Effector CD8-positive, alpha-beta T cell (primary cell): ENCODE results near the gene MIEF1.

Source experiments
- DNase-seq: peaks from one replicate; lab custom pipeline; 2025; lab: John Stamatoyannopoulos, UW

MIEF1 gene

DNA sequence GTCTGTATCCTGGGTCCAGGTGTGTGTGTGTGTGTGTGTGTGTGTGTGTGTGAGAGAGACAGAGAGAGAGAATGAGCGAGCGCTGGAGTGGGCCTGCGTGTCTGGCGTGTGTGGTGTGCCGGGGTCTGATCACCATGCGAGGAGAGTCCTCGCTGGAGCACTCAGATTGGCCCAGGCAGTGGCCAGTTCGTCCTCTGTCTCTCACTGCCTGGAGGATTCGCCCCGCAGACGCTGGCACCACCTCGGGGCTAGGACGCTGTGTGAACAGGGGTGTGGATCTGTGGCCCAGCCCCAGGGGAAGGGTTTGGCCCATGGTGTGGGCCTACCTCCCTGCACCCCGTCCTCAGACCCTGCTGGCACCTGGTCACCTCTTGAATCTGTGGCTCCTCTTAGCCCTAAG, 56.9 kb downstream of the MIEF1 start:
- DNase-seq: no peak

DNA sequence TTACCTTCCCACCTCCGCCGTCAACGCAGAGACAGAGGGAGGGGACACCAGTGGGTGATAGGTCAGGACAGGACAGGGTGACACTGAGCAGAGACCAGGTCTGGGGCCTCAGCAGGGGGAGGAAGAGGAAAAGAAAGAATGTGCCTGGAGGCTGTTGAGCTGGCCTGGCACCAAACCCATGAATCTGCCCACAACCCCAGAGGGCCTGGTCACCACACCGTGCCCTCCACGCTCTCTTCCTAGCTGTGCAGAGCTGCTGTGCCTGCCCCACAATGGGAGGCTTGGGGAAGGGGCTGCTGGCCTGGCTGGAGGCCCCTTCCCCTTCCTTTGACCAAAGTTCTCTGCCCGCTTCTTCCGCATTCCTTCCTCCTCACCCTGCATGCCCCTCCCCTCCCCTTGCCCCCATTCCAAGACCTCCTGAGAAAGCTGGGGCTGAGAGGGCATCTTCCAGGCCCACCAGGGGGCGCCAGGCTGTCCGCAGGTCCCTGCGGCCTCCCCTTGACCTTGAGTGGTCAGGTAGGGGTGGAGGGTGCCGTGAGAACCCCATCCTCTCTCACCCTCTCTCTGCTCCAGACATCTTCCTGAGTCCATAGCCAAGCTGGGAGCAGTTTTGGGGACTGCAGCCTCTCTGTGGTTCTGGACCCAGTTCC, 57.5 kb downstream of the MIEF1 start:
- DNase-seq: no peak

- no peak for DNase-seq
Observed at GRCh38 chr22:39560127-39560526, 58.0 kb downstream of the MIEF1 start.

DNA sequence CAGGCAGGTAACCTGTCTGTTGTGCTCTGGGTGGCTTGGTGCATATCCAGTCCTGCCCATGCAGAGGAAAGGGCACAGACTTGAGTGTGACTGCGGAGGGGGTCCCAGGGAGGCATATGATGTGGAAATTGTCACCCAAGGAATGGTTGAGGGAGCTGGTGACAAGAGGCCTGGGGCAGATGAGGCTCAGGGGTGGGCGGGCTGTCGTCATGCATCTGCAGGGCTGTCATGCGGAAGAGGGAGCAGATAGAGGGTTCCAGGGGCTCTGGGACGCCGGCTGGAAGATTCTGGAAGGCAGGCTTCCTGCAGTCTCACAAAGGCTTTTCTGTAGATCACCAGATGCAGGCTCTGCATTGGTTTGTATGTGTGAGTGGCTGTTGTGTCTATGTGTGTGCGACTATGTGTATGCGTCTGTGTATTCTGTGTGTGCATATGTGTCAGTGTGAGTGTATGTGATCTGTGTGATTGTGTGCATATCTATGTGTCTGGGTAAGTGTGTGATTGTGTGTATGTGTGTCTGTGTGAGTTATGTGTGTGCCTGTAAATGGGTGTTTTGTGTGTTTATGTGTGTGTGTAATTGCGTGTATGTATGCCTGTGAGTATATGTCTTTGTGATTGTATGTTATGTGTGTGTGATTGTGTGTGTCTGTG, 60.9 kb downstream of the MIEF1 start:
- no peak for DNase-seq

DNA sequence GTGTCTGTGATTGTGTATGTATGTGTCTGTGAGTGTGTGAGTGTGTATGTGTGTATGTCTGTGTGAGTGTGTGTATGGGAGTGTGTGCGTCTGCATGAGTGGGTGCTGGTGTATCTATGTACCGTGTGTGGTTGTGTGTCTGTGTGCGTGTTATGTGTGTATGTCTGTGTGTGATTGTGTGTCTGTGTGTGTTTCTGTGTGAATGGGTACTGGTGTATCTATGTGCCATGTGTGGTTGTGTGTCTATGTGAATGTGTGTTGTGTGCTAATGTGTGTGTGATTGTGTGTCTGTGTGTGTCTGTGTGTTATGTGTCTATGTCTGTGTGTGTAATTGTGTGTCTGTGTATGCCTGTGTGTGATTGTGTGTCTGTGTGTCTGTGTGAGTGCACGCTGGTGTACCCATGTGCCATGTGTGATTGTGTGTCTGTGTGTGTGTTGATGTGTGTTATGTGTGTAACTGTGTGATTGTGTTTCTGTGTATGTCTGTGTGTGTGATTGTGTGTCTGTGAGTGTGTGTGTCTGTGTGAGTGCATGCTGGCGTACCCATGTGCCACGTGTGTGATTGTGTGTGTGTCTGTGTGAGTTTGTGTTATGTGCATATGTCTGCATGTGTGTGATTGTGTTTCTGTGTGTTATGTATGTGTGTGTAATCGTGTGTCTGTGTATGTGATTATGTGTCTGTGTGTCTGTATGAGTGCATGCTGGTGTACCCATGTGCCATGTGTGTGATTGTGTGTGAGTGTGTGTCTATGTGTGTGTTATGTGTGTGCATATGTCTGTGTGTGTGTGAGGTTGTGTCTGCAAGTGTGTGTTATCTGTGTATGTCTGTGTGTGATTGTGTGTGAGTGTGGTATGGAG, 61.7 kb downstream of the MIEF1 start:
- DNase-seq: no peak

DNA sequence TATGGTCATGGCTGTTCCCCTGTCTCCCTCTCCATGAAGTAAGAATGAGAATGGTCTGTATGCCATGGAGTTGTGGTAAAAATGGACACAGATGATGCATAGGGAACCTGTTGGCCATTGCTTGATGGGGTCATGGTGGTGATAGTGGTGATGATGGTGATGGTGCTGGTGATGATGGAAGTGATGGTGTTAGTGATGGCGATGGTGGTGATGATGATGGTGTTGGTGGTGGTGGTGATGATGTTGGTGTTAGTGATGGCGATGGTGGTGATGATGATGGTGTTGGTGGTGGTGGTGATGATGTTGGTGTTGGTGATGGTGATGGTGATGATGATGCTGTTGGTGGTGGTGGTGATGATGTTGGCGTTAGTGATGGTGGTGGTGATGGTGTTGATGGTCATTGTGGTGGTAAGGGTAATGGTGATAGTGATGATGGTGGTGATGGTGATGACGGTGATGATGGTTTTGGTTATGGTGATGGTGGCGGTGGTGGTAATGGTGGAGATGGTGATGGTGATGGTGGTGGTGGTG, 63.4 kb downstream of the MIEF1 start:
- DNase-seq: no peak

DNA sequence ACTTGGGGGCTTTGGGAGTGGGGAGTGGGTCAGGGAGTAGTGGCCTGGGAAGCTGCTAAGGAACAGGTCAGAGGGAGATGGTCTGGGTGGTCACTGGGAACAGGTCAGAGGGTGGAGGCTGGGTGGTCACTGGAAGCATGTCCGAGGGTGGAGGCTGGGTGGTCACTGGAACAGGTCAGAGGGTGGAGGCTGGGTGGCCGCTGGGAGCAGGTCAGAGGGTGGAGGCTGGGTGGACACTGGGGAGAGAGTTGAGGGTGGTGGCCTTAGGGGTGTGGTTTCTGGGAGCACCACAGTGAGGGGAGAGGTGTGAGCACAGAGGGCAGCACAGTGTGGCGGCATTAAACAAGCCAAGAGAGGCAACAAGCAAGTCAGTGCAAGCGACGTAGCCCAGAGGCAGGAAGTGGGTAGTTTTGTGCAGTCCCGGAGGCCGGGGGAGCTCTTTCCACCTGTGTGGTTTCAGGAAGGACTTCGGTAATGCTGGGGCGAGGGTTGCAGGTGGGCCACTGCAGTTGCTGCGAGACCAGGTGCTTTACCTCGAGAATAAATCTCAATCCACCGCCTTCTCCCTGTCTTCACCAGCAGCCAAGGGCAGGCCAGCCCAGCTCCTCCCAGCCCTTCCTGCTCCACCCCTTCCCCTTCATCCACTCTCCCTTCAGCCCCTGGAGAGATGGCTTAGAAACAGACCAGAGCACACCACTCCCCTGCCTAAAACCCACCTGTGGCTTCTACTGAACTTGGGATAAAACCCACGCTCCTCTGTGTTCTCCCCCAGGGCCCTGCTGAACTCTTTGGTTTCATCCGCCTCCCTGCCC, 65.3 kb downstream of the MIEF1 start:
- no peak for DNase-seq
